ENCODE data around the gene LRRC42.

The LRRC42 gene

GRCh38 chr1:53946252-53947171, at the start of gene LRRC42:
Gene LRRC42 (plus strand): TSS chr1:53946350. CDS start chr1:53952000, 5,650 bp downstream.
- Mint-ChIP-seq H3K27me3 (no peaks in the 10 kb centered on the region), H3K9me3 (no peaks in the 10 kb centered on the region), H3K4me1 (ENCODE audit: low read depth) (peaks cover 52% of the 10 kb centered on the region), H3K36me3 (ENCODE audit: low read depth) (peaks cover 56% of the 10 kb centered on the region), H3K4me3 (peak within 1 kb of the TSS; percentile 96), H3K27ac (peak within 1 kb of the TSS; percentile 97)
- DNase-seq, result no peak

GRCh38 chr1:53896635-53897229, 49.4 kb upstream of the LRRC42 start:
- Mint-ChIP-seq H3K9me3 (no peaks in the 10 kb centered on the region), H3K4me1 (ENCODE audit: low read depth) (peaks cover 4% of the 10 kb centered on the region), H3K27me3 (no peaks in the 10 kb centered on the region), H3K4me3 (no peak overlapping the region), H3K36me3 (ENCODE audit: low read depth) (no peaks in the 10 kb centered on the region), H3K27ac (no peak overlapping the region)
- DNase-seq, result no peak

- Mint-ChIP-seq H3K4me3 (no peak overlapping the region), H3K9me3 (no peaks in the 10 kb centered on the region), H3K27me3 (no peaks in the 10 kb centered on the region), H3K36me3 (ENCODE audit: low read depth) (no peaks in the 10 kb centered on the region), H3K4me1 (ENCODE audit: low read depth) (peaks cover 4% of the 10 kb centered on the region), H3K27ac (no peak overlapping the region)
- DNase-seq, result no peak
These were observed 46.9 kb upstream of the LRRC42 start for GRCh38 chr1:53899206-53899628.

- Mint-ChIP-seq H3K9me3 (no peaks in the 10 kb centered on the region), H3K4me3 (no peak overlapping the region), H3K36me3 (ENCODE audit: low read depth) (no peaks in the 10 kb centered on the region), H3K27me3 (no peaks in the 10 kb centered on the region), H3K27ac (no peak overlapping the region), H3K4me1 (ENCODE audit: low read depth) (peaks cover 4% of the 10 kb centered on the region)
- DNase-seq, result no peak
These were observed 46.4 kb upstream of the LRRC42 start for GRCh38 chr1:53899708-53900107.

GRCh38 chr1:53902235-53903138, 43.7 kb upstream of the LRRC42 start:
- no peak overlapping the region for H3K4me3 Mint-ChIP-seq
- no peaks in the 10 kb centered on the region for H3K36me3 Mint-ChIP-seq (ENCODE audit: low read depth)
- H3K4me1 Mint-ChIP-seq (ENCODE audit: low read depth), result peaks cover 4% of the 10 kb centered on the region
- no peaks in the 10 kb centered on the region for H3K27me3 Mint-ChIP-seq
- no peak for DNase-seq
- no peak overlapping the region for H3K27ac Mint-ChIP-seq
- no peaks in the 10 kb centered on the region for H3K9me3 Mint-ChIP-seq

GRCh38 chr1:53905509-53905908, 40.6 kb upstream of the LRRC42 start:
- H3K9me3 Mint-ChIP-seq, result no peaks in the 10 kb centered on the region
- H3K4me3 Mint-ChIP-seq, result no peak overlapping the region
- peaks cover 4% of the 10 kb centered on the region for H3K4me1 Mint-ChIP-seq (ENCODE audit: low read depth)
- no peak for DNase-seq
- no peak overlapping the region for H3K27ac Mint-ChIP-seq
- no peaks in the 10 kb centered on the region for H3K36me3 Mint-ChIP-seq (ENCODE audit: low read depth)
- H3K27me3 Mint-ChIP-seq, result no peaks in the 10 kb centered on the region

- no peak overlapping the region for H3K27ac Mint-ChIP-seq
- H3K4me3 Mint-ChIP-seq, result no peak overlapping the region
- no peak for DNase-seq
- H3K36me3 Mint-ChIP-seq (ENCODE audit: low read depth), result no peaks in the 10 kb centered on the region
- no peaks in the 10 kb centered on the region for H3K9me3 Mint-ChIP-seq
- H3K27me3 Mint-ChIP-seq, result no peaks in the 10 kb centered on the region
- peaks cover 4% of the 10 kb centered on the region for H3K4me1 Mint-ChIP-seq (ENCODE audit: low read depth)
These were observed 40.0 kb upstream of the LRRC42 start for GRCh38 chr1:53906121-53906520.

GRCh38 chr1:53909946-53910345, 36.2 kb upstream of the LRRC42 start:
- Mint-ChIP-seq H3K4me1 (ENCODE audit: low read depth) (no peaks in the 10 kb centered on the region), H3K36me3 (ENCODE audit: low read depth) (peaks cover 5% of the 10 kb centered on the region), H3K4me3 (no peak overlapping the region), H3K27me3 (no peaks in the 10 kb centered on the region), H3K9me3 (no peaks in the 10 kb centered on the region), H3K27ac (no peak overlapping the region)
- no peak for DNase-seq

- peaks cover 9% of the 10 kb centered on the region for H3K4me1 Mint-ChIP-seq (ENCODE audit: low read depth)
- DNase-seq, result no peak
- H3K36me3 Mint-ChIP-seq (ENCODE audit: low read depth), result peaks cover 16% of the 10 kb centered on the region
- H3K4me3 Mint-ChIP-seq, result no peak overlapping the region
- no peaks in the 10 kb centered on the region for H3K9me3 Mint-ChIP-seq
- no peaks in the 10 kb centered on the region for H3K27me3 Mint-ChIP-seq
- H3K27ac Mint-ChIP-seq, result no peak overlapping the region
These were observed 34.7 kb upstream of the LRRC42 start for GRCh38 chr1:53911442-53911841.

GRCh38 chr1:53913352-53914033, 32.7 kb upstream of the LRRC42 start:
- Mint-ChIP-seq H3K27me3 (no peaks in the 10 kb centered on the region), H3K4me1 (ENCODE audit: low read depth) (peaks cover 15% of the 10 kb centered on the region), H3K9me3 (no peaks in the 10 kb centered on the region), H3K27ac (no peak overlapping the region), H3K4me3 (no peak overlapping the region), H3K36me3 (ENCODE audit: low read depth) (peaks cover 31% of the 10 kb centered on the region)
- no peak for DNase-seq

- Mint-ChIP-seq H3K36me3 (ENCODE audit: low read depth) (peaks cover 61% of the 10 kb centered on the region), H3K27ac (no peak overlapping the region), H3K9me3 (no peaks in the 10 kb centered on the region)
These were observed 27.8 kb upstream of the LRRC42 start for GRCh38 chr1:53918343-53918742.

GRCh38 chr1:53919675-53920066, 26.5 kb upstream of the LRRC42 start:
- no peak for DNase-seq
- Mint-ChIP-seq H3K36me3 (ENCODE audit: low read depth) (peaks cover 72% of the 10 kb centered on the region), H3K4me1 (ENCODE audit: low read depth) (peaks cover 34% of the 10 kb centered on the region), H3K9me3 (no peaks in the 10 kb centered on the region), H3K27me3 (no peaks in the 10 kb centered on the region), H3K4me3 (no peak overlapping the region), H3K27ac (peak overlapping the region; percentile 89)

More at GRCh38 chr1:53918343-53918742, 27.8 kb upstream of the LRRC42 start:
- Mint-ChIP-seq H3K4me3 (no peak overlapping the region), H3K4me1 (ENCODE audit: low read depth) (peaks cover 33% of the 10 kb centered on the region), H3K27me3 (no peaks in the 10 kb centered on the region)
- no peak for DNase-seq

GRCh38 chr1:53927376-53927881, 18.7 kb upstream of the LRRC42 start:
- Mint-ChIP-seq H3K9me3 (no peaks in the 10 kb centered on the region), H3K4me3 (no peak overlapping the region), H3K27me3 (no peaks in the 10 kb centered on the region), H3K4me1 (ENCODE audit: low read depth) (peaks cover 1% of the 10 kb centered on the region), H3K36me3 (ENCODE audit: low read depth) (peaks cover 82% of the 10 kb centered on the region), H3K27ac (no peak overlapping the region)
- DNase-seq, result no peak
